Stimulated activated CD8-positive, alpha-beta memory T cell treated with anti-CD3 and anti-CD28 coated beads, Interleukin-15, amount 100 ng/mL, for 48 hours (primary cell): ENCODE measurements around the gene GGCX.

Experiments used
- DNase-seq, 2 donors: peaks; one replicate each; pipeline ENCODE4 v3.0.0-alpha.2; 2020; ENCODE audit warnings: low read depth in 2 of 2

The GGCX gene

DNA sequence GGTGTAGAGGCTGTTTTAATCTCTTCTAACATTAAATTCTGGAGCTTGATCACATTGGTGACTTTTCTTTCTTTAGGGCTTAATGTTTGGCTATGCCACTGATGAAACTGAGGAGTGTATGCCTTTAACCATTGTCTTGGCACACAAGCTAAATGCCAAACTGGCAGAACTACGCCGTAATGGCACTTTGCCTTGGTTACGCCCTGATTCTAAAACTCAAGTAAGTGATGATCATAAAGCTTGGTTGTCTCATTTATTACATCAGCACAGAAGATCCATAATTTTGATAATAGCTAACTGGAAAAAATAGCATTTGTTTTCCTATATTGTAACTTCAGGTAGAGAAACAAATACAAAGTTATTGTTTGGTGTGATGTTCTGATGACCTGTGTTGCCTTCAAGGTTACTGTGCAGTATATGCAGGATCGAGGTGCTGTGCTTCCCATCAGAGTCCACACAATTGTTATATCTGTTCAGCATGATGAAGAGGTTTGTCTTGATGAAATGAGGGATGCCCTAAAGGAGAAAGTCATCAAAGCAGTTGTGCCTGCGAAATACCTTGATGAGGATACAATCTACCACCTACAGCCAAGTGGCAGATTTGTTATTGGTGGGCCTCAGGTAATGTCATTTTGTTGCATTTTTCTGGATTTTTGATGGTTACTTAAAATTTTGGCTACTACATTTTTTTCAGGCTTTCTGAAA is 19.4 kb downstream of the GGCX start:
- DNase-seq, result no peak

DNA sequence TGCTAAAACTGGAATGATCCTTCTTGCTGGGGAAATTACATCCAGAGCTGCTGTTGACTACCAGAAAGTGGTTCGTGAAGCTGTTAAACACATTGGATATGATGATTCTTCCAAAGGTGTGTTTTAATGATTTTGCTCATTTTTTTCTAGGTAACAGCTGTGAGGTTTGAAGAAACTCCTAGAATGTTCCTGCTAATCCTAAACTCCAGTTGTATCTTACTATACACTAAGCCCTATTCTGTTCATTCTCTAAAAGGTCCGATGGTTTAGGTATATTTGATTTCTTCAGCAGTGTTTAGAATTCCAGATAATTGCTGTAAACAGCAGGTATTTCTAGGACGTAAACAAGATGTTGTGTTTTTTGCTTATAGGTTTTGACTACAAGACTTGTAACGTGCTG is 20.0 kb downstream of the GGCX start:
- DNase-seq, result no peak

DNA sequence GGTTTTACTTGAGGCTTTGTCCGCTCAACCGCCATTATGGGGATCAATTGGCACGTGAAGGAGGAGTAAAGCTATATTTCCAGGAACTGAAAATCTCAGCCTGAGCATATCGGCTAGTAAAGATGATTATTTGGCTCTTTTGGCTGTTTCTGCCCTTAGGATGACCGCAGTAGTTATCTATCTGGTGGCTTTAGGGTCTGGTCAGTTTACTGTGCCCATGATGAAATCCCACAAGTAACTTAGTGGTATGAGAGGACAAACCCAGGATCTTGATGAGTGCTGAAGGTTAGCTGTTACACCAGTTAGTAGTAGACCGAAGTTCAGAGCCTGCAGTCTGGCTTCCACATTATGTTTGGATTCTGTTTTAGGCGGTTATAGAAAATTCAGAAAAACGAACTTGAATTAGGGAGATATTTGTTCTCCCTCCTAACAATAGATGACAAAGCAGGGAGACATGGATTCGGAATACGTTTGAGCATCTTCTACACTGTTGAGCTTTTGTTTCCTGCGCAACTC is 21.1 kb downstream of the GGCX start:
- DNase-seq, result no peak

DNA sequence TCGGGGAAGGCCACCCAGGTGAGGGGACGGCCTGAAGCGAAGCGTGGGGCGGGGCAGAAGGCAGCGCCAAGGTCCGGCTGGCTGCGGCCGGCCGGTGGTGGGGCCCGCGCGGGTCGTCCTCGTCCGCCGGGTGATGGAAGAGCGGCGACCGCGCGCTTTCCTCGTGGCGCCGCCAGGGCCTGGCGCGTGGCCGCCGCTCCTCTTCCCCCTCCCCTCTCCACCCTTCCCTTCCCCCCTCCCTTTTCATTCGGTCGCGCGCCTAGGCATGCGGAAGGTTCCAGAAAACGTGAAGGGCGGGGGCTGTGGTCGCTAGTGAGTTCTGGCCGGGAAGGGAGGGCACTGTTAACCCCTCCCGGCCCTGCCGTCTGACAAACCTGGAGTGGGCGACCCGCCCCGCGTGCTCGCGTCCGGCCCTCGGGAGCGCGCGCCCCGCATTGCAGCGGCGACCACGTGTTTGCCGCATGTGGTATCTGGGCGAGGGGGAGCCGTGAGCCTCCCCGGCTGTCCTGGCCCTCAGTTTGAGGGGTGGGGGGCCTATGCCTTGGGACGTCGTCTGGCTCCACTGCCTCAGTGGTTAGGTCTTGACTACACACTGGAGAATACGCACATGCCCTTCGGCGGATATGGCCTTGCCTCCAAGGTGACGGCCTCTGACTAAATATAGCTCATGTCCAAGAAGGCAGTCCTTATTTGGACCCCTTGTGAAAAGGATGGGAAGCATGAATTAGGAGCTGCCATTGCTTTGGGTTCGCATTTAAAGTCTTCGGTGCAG is 21.7 kb downstream of the GGCX start:
- peak; percentile 61 to 63 for DNase-seq

DNA sequence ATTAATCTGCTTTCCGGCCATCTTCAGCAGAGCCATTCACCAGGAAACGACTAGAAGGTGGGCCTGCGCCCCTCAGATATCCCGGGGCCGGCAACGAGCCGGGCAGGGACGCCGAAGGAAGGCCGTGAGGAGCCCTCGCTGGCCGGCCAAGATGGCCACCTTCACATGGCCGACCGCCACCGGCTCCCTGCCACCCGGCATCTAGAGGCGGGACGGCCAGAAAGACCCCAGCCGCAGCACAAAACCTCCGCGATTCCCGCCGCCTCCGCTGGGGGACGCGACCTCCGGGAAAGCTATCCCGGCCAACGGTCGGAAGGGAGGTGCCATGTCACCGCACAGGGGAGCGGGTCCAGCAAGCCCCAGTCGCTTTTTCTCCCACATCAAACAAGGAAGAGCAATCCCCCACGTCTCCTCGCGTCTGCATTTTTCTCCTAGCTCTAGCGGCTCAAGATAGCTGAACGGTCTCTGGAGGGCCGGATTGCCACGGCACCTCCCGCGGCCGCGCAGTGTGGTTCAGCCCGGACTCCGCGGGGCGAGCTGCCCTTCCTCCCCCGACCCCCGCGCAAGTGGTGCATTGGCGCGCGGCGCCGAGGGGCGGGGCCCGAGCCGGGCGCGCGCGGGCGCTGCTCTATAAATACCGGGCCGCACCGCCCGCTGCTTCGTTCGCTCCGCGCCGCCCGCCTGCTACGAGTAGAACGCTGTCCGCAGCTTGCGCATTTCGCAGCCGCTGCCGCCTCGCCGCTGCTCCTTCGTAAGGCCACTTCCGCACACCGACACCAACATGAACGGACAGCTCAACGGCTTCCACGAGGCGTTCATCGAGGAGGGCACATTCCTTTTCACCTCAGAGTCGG is 22.6 kb downstream of the GGCX start, which contains the start of gene MAT2A:
MAT2A (plus strand) TSS at position 662 of the 854 bp plus-strand sequence; CDS start at position 782, 120 bp downstream.
- peak; percentile 84 to 86 for DNase-seq

DNA sequence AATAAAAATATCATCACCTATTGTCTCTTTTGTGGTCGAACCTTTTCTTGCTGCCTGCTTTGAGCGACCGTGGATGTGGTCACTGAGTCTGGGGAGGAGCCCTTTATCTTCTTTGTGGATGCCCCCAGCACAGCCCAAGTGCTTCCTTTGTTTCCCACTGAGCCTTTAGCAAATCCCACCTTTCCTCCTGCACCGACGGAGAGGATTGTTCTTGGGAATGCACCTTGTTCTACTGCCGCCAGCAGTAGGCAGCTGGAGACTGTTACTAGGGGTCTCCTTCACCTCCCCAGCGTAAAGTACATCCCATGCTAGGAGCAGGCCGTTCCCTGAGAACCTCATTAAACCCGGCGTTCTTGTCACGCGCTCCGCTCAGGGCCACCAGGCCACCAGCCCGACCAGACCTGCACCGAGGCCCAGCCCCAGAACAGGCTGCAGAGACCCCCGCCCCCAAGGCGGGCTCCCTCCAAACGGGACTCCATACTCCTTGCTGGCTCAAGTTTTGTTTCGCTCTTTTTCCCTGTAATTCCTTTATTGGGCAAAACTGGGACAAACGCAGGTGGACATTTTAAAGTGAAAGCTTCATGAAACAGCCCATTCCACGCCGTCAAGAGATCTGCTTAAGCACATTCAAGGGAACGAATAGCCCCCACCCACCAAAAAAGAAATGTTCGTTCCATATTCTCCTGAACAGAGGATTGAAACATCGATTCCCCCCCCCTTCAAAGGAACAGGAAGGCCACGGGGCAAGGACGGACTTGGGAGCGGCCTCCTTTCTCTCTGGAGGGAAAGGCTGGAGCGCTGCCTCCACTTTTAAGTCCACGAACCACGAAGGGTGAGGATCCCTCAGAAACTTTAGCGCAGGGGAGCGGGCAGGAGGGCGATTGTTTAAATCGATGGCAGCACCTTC is 23.4 kb downstream of the GGCX start:
- DNase-seq, result peak in 1 of 2 donors; percentile 16

DNA sequence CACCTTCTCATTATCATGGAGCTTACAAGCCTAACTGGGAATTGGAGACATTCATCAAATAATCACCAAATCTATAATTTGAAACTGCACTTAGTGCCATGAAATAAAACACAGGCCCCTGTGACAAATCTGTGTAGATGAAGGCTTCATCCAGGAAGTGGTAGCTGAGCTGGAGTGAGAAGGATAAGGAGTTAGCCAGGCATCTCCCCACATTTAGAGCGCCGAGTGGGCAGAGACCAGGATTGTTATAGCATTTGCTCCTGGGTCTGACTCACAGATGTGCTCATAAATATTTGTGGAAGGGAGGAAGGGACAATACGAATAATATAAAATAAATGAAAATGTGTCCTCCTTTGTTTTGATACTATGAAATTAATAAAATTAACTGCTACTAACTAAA is 24.8 kb downstream of the GGCX start:
- no peak for DNase-seq

DNA sequence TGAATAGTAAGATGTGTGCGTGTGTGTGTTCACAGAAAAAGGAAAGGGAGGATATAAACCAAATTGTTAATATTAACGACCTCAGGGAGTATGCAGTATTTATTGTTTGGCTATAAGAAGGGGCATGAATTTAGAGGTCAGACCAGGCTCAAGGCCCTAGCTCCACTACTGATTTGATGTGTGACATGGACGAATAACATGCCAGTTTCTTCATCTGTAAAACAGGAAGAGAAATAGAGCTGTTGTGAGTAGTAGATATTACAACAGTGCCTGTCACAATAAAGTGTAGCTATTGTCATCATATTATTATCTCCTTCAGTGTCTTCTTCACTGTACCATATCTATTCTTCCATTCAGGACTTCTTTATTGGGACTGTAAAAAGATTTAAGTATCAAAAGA is 26.4 kb downstream of the GGCX start:
- no peak for DNase-seq

DNA sequence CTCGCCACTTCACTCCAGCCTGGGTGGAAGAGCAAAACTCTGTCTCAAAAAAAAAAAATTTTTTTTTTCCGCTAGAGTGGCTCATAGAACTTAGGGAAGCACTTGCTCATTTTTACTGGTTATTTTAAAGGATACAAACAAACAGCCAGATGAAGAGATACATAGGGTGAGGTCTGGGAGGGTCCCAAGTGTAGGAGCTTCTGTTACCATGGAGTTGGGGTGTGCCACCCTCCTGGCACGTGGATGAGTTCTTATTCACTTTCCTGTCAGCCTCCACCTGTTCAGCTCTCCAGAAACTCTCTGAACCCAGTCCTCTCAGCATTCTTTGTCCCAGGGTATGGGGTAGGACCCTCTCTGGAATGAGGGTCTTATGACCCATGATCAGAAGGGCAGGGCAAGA is 27.2 kb downstream of the GGCX start:
- DNase-seq, result no peak

DNA sequence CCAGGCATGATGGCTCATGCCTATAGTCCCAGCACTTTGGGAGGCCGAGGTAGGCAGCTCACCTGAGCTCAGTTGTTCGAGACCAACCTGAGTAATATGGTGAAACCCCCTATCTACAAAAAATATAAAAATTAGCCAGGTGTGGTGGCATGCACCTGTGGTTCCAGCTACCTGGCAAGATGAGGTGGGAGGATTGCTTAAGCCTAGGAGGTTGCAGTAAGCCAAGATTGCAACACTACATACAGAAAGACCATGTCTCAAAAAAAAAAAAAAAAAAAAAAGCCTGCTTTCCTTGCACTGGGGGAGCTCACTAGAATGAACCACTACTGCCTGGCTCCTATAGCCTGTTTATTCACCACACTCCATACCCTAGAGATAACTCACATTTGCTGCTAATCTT is 29.7 kb downstream of the GGCX start:
- no peak for DNase-seq

DNA sequence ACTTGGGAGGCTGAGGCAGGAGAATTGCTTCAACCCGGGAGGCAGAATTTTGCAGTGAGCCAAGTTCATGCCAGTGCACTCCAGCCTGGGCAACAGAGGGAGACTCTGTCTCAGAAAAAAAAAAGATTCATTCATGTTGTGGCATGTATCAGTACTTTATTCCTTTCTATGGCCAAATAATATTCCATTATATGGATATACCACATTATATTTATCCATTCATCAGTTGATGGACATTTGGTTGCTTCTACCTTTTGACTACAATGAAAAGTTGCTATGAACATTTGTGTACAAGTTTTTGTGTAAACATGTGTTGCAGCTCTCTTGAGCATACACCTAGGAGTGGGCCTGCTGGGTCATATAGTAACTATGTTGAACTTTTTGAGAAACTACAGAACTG is 31.5 kb downstream of the GGCX start:
- DNase-seq, result no peak

DNA sequence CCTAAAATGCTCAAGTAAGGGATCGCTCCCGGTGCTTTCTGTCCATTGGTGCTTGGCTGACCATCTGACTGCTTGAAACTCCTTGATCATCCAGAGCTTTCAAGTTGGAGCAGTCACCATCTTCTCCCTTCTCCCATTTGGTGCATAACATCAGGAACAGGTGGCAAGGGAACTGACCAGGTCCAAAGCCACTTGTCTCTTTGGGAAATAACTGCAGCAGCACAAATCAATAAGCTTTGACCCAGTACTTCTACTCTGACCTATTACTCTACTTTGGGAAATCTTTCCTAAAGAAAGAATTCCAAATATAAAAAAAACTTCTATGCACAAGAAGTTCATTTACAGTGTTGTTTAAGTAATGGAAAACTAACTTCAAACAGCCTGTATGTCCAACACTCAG is 32.9 kb downstream of the GGCX start:
- no peak for DNase-seq

DNA sequence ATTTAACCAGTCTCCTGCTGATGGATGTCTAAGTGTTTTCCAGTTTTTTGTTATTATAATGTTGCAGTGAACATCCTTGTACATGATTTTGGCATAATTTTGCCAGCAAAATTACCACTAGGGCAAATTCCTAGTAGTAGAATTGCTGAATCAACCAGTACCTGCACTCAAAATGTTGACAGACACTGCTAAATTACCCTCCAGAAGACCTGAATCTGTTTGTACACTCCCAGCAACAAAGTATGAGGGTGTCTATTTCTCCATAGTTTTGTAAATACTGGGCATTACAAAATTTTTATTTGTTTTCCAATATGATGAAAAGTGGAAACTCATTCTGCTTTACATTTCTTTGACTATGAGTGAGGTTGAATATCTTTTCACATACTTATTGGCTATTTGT is 33.5 kb downstream of the GGCX start:
- no peak for DNase-seq

DNA sequence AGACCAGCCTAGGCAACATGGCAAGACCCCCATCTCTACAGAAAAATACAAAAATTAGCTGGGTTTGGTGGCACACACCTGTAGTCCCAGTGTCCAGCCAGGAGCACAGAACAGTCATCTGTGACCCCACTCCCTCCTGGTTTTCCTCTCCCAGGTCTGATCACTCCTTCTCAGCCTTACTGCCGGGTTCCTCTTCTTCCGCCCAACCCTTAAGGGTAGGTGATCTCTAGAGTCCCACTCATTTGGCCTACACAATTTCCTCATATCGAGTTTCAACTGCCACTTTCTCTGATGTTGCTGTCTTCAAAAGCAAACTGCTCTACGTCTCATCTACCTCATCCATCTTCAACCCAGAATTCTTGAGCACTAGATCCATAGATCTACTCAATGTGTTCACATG is 35.7 kb downstream of the GGCX start:
- no peak for DNase-seq

DNA sequence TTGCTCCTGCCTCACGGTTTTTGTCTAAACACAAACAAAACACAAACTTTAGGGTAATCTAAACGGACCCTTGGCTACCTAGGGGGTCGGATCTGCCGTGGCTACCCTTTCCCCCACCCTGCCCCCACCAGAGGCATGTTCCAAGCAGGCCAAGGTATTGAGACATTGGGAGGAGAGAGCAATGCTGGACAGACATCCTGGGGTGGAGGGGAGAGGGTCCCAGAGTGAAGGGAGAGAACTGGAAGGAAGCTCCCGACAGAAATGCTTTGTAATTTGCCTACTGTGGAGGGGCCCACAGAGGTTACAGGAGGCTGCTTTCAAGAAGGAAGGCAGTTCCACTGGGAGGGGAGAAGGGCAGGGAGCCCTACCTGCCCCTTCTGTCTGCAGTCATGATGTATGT is 36.3 kb downstream of the GGCX start:
- DNase-seq, result no peak

DNA sequence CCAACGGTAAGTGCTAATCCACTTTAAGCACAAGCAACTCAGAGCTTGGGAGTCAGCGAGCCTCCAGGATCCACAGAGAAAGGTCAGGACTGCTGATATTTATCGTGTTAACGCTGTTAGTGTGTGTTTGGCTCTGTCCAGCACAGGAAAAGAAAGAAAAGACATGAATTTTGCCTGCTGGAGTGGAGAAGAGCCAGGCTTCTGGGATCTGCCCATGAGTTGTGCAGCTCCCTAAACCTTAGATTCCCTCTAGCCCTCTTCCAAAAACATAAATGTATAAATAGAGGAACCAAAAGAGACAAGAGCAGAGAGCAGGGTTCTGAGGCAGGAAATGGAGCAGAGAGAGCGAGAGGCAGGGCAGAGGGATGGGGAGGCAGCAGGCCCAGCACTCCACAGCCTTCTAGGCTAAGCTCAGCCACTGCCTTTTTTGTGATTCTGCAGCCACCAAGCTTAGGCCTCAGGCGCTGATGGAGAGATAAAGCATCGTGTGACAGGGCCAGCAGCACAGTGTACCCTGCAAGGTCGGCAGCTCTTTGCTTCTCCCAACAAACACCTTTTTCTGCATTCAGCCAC is 36.9 kb downstream of the GGCX start:
- DNase-seq, result no peak

DNA sequence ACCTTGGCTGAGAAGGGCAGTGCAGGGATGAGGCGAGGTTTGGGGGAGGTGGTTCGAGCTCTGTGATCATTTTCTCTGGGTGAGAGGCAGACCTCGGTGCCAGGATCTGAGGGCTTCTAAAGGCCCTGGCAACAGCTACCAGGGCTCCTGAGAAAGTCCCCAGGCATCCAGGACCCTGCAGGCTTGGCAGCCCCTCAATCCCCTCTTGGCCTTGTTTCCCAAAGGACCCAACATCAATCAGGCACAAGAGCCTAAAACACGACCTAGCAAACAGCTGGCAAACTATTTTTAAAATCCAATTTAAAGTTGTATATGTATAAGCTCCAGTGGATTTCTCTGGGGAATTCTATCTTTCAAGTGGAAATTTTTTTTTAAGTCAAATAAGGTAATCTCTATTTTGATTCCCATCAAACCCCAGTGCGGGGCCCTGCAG is 37.4 kb downstream of the GGCX start:
- DNase-seq, result no peak

DNA sequence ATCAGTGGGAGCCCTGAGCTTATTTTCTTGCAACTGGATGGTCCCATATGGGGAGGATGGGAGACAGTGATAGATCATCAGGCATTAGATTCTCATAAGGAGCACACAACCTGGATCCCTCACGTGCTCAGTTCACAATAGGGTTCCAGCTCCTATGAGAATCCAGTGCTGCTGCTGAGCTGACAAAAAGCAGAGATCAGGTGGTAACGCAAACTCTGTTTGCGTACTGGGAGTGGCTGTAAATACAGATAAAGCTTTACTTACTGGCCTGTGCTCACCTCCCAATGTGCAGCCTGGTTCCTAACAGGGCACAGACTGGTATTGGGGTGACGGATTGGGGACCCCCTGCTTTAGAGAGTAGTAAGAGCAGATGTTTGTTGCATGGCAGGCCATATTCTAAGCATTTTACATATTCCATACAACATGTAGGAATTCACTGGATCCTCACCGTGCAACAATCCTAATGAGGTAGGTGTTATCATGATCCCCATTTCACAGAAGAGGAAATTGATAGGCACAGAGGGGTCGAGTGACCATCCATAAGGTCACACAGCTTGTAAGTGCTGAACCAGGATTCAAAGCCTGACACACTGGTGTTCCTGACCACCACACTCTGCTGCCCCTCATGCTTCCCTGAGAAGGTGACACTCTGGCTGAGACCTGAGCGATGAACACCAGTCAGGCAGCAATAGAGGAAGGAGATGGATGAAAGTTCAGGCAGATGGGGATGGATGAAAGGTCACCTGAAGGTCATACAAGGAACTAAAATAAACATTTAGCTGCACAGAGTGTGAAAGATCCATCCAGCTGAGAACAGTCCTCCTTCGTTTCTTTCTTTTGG is 38.0 kb downstream of the GGCX start:
- no peak for DNase-seq

DNA sequence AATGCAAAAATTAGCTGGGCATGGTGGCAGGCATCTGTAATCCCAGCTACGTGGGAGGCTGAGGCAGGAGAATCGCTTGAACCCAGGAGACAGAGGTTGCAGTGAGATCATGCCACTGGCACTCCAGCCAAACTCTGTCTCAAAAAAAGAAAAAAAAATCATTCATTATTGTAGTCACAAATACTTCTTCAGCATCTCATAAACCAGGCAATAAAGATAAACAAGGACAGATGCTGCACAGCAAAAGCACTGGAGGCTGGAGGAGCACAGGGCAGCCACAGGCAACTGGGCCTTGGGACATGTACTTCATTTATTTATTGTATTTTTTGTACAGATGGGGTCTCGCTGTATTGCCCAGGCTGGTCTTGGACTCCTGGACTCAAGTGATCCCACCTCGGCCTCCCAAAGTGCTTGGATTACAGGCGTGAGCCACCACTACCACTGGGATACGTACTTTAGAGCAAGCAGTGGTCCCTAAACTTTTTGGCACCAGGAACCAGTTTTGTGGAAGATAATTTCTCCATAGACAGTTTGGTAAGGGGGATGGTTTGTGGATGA is 39.1 kb downstream of the GGCX start:
- no peak for DNase-seq
